Adipose tissue (tissue), 3 donors: Measurements from ENCODE around the gene S100A1. TPM values are rescaled to one million over a fixed set of nuclear protein-coding genes. Genes with fewer than 3 reads are reported as not detected.
"Not testable (repeated sequence)": the region's sequence is repeated elsewhere in the genome, so short reads cannot be mapped to it uniquely, and the experiment has no call there.

Source experiments
- H3K27ac ChIP-seq: one replicate; pipeline ENCODE4 v1.5.1; 2013; ENCODE audit warnings: low read depth, low read length
- WGBS, 3 donors: extraction: QIAGEN DNeasy Blood & Tissue Kit; methylation state at CpG; one replicate each; pipeline ENCODE4 v1.1.7; 2013; 5-methylcytosine and 5-hydroxymethylcytosine counted together
- polyA plus RNA-seq, 3 donors: library from polyadenylated mRNA; stranded (reverse); fragments of 200-250 nt; gene quantifications; one replicate each; pipeline ENCODE4 v1.2.3, GENCODE V29; 2013
- donor health status: healthy with polysubstance abuse.
- donor health status: Bipolar disorder and iron deficiency.
- donor health status: healthy.

The S100A1 gene
- polyA plus RNA-seq, 3 donors: 6.7 to 100 (median 31.7) TPM

DNA sequence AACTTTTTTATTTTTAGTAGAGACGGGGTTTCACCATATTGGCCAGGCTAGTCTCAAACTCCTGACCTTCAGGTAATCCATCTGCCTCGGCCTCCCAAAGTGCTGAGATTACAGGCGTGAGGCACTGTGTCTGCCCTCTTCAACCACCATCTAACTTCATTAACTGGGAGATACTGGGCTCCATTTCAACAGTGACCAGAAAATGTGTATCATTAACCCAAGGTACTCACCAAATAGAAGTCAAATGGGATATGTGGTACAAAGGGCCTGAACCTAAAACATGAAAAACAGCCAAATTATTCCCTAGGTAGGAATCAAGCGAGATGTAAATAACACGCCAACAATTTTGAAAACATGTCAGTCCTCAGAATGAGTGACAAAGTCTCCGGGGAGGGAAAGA is 41.4 kb downstream of the S100A1 start:
- WGBS, 3 donors: 63 to 79% (median 78%) methylated on average over 6 of the region's 6 CpGs
- H3K27ac ChIP-seq: no peak overlapping the region

DNA sequence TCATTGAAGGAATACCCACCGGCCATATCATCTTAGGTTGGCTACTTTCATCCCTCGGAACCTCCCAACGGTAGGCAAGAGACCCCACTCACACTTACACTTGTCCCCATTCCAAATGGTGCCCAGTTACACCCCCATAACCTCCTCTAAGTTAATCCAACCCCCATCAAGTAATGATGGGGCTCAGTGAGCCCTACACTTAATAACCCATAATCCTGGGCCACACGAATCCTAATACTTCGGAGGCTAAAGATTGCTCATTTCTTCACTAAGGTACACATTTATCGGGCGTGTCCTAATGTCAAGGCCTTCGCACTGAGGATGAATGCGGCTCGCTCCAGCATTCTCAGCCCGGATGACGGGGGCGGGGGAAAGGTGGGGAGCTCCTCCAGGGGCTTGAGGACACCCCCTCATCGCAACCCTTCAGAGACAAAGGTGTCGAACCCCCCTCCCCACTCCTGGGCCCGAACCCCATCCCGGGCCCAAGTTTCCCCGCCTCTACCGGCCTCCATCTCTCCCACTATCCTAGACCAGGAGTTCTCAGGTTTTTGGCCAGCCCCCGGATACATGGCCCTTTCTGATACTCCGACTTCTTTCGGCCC is 42.1 kb downstream of the S100A1 start:
- no peak overlapping the region for H3K27ac ChIP-seq
- 1% methylated on average over 22 of the region's 22 CpGs for WGBS, 3 donors

DNA sequence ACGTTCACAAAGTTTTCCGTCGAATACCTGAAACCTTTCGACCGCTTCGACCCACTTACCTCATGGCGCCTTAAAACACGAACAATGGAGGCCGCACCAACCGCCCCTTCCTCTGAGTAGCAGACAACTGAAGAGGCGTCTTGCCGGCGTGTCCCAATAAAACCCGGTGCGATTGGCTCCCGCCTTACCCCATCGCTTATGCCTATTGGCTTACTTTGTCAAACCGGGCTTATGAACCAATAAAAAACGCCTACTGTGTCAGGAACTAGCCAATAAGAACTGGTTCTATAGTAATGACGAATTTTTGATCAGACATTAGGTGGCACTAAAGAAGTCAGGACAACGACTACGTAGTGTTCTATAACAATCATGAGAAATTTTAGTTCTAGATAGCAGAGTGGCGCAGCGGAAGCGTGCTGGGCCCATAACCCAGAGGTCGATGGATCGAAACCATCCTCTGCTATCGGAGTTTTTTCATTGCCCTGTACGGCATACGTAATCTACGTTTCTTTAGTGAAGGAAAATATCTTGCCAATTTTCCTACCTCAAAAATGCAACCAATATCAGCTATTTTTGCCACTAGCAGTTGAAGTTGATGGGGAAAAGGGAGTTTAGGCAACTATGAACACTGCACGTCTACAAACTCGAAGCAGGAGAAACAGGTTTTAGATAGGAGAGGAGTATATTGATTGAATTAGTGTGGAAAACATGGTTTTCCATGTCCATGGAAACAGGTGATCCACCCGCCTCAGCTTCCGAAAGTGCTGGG is 42.8 kb downstream of the S100A1 start, which contains the start of gene ILF2:
ILF2 (minus strand) TSS at position 135 of the 769 bp plus-strand sequence; CDS start at position 64, 71 bp downstream.
- 0 to 1% (median 0%) methylated on average over 35 of the region's 35 CpGs for WGBS, 3 donors
- H3K27ac ChIP-seq: no peak within 1 kb of the TSS

DNA sequence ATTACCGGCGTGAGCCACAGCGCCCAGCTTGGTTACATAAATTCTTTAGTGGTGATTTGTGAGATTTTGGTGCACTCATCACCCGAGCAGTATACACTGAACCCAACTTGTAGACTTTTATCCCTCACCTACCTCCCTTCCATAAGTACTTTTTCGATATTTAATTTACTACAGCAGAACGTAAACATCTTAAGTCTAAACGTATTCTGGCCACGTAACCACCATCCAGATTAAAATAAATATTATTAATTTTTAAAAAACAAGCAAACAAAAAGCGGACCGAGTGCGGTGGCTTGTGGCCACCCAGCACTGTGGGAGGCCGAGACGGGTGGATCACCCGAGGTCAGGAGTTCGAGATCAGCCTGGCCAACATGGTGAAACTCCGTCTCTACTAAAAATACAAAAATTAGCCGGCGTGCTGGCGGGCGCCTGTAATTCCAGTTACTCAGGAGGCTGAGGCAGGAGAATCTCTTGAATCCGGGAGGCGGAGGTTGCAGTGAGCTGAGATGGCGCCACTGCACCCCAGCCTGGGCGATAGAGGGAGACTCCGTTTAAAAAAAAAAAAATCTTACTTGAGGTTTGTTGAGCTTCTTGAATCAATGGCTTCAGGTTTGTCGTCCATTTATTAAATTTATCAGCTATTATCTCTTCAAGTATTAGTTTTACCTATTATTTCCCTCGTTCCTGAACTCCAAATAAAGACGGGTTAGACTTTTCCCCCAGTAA is 43.6 kb downstream of the S100A1 start:
- not testable (repeated sequence) for H3K27ac ChIP-seq
- 6 to 8% (median 8%) methylated on average over 28 of the region's 28 CpGs for WGBS, 3 donors

DNA sequence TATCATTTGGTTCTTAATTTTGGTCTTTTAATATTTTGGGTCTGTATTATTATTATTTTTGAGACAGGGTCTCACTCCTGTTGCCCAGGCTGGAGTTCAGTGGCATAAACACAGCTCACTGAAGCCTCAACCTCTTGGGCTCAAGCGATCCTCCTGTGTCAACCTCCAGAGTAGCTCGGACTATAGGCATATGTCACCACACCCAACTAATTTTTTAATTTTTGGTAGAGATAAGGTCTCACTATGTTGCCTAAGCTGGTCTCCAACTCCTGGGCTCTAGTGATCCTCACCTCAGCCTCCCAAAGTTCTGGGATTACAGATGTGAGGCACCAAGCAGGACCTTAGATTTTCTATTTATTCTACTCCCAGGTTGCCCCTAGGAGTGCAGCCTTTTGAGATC is 45.3 kb downstream of the S100A1 start:
- H3K27ac ChIP-seq: no peak overlapping the region
- 93 to 100% (median 93%) methylated on average over 2 of the region's 2 CpGs for WGBS, 3 donors

DNA sequence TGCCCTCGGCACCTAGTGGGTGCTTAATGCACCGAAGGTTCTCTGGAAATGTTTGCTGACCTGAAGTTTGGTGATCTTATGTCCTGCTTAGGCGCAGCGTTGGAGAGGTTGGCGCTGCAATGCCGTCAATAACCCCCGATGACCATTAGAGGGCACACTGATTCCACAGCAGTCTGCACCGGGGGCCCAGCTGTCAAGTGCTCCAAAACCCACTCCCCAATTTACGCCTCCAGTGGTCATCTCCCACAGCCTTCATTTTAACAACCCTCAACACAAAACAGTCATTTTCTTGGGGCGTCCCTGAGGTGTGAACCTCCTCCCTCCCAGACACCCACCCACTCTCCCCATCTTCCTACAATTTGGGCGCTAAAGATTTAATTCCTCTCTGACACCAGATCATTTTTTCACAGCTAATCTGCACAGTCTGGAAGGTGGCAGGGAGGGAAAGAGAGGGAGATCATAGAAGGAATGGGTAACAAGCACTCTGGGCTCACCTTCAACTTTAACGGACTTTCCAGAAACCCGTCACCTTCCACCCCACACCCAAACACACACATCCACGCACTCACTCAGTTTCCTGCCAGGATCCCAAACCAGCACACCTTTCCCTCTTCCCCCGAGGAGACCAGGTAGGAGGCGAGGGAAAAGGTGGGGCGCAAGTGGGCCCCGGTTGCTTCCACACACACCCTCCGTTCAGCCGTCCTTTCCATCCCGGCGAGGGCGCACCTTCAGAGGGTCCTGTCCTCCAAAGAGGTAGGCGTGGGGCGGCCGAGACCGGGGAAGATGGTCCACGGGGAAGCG is 49.7 kb downstream of the S100A1 start:
- WGBS, 3 donors: 2 to 5% (median 2%) methylated on average over 26 to 29 of the region's 29 CpGs

DNA sequence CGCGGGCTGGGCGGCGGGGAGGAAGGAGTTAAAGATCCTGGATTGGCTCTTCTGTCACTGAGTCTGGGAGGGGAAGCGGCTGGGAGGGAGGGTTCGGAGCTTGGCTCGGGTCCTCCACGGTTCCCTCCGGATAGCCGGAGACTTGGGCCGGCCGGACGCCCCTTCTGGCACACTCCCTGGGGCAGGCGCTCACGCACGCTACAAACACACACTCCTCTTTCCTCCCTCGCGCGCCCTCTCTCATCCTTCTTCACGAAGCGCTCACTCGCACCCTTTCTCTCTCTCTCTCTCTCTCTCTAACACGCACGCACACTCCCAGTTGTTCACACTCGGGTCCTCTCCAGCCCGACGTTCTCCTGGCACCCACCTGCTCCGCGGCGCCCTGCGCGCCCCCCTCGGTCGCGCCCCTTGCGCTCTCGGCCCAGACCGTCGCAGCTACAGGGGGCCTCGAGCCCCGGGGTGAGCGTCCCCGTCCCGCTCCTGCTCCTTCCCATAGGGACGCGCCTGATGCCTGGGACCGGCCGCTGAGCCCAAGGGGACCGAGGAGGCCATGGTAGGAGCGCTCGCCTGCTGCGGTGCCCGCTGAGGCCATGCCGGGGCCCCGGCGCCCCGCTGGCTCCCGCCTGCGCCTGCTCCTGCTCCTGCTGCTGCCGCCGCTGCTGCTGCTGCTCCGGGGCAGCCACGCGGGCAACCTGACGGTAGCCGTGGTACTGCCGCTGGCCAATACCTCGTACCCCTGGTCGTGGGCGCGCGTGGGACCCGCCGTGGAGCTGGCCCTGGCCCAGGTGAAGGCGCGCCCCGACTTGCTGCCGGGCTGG is 50.5 kb downstream of the S100A1 start, which contains the start of gene NPR1:
NPR1 (plus strand) TSS at position 170 of the 818 bp plus-strand sequence; CDS start at position 591, 421 bp downstream.
- WGBS, 3 donors: 1% methylated on average over 65 to 78 of the region's 78 CpGs
- H3K27ac ChIP-seq: no peak within 1 kb of the TSS

More for the DNA sequence above, 49.7 kb downstream of the S100A1 start:
- no peak overlapping the region for H3K27ac ChIP-seq

DNA sequence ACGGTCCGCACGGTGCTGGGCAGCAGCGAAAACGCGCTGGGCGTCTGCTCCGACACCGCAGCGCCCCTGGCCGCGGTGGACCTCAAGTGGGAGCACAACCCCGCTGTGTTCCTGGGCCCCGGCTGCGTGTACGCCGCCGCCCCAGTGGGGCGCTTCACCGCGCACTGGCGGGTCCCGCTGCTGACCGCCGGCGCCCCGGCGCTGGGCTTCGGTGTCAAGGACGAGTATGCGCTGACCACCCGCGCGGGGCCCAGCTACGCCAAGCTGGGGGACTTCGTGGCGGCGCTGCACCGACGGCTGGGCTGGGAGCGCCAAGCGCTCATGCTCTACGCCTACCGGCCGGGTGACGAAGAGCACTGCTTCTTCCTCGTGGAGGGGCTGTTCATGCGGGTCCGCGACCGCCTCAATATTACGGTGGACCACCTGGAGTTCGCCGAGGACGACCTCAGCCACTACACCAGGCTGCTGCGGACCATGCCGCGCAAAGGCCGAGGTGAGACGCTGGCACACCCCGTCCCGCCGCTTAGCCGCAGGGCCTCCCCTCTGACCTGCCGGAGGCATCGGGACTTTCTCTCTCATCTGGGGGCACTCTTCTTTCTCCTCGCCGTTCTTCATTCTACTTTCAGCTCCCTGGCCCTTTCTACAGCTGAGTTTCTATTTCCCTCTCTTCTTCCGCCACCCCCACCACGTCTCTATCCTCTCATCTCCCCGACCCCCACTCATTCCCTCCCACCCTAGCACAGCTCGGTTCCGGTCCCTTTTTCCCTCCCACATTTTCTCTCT is 51.3 kb downstream of the S100A1 start:
- H3K27ac ChIP-seq: no peak overlapping the region
- 1 to 6% (median 2%) methylated on average over 68 to 73 of the region's 73 CpGs for WGBS, 3 donors

DNA sequence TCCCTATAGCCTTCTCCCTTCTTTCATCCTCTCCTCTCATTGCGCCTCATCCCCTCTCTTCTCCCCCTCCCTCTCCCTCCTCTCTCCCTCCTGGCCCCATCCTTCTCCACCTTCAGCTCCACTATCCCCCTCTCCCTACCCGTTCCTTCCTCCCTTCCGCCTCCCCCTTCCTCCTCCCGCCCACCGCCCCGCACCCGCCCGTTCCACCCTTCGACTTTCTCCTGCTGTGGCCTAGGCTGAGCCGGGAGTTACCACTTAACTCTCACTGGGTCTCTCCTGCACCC is 51.8 kb downstream of the S100A1 start:
- 13 to 37% (median 14%) methylated on average over 9 to 10 of the region's 10 CpGs for WGBS, 3 donors
- no peak overlapping the region for H3K27ac ChIP-seq

Other genes starting within 250 kb of the S100A1 start
- 1,000 to 10,000 TPM in 2 of 3 donors, 10 to 100 TPM in 1; 51.8 to 2,570 (median 1,218) TPM for gene S100A8, start 237.4 kb upstream of the S100A1 start, polyA plus RNA-seq
- not detected for gene S100A7A, start 211.9 kb upstream of the S100A1 start, polyA plus RNA-seq
- gene S100A7, start 167.8 kb upstream of the S100A1 start, polyA plus RNA-seq: under 1 TPM in 1 of 3 donors, not detected in 2; 0.76 TPM
- 1,000 to 10,000 TPM in 2 of 3 donors, 100 to 1,000 TPM in 1; 125 to 3,055 (median 1,599) TPM for gene S100A6, start 92.4 kb upstream of the S100A1 start, polyA plus RNA-seq
- gene S100A5, start 87.5 kb upstream of the S100A1 start, polyA plus RNA-seq: under 1 TPM in 1 of 3 donors, not detected in 2; 0.90 TPM
- 1,000 to 10,000 TPM in 1 of 3 donors, 100 to 1,000 TPM in 1, 10 to 100 TPM in 1; 46.0 to 3,087 (median 447) TPM for gene S100A4, start 82.6 kb upstream of the S100A1 start, polyA plus RNA-seq
- 1 to 10 TPM in 2 of 3 donors, under 1 TPM in 1; 0.37 to 7.2 (median 7.0) TPM for gene S100A3, start 79.2 kb upstream of the S100A1 start, polyA plus RNA-seq
- gene S100A2, start 62.6 kb upstream of the S100A1 start, polyA plus RNA-seq: 1 to 10 TPM in 2 of 3 donors, under 1 TPM in 1; 0.52 to 4.4 (median 2.1) TPM
- 100 to 1,000 TPM in 2 of 3 donors, 10 to 100 TPM in 1; 30.9 to 175 (median 160) TPM for gene S100A16, start 15.3 kb upstream of the S100A1 start, polyA plus RNA-seq
- gene S100A14, start 12.1 kb upstream of the S100A1 start, polyA plus RNA-seq: 10 to 100 TPM in 1 of 3 donors, 1 to 10 TPM in 2; 1.6 to 12.9 (median 9.7) TPM
- gene S100A13, start 929 bp upstream of the S100A1 start, polyA plus RNA-seq: 100 to 1,000 TPM in 2 of 3 donors, 10 to 100 TPM in 1; 51.7 to 532 (median 205) TPM
- 10 to 100 TPM; 35.6 to 43.7 (median 40.3) TPM for gene CHTOP, start 5.6 kb downstream of the S100A1 start, polyA plus RNA-seq
- gene SNAPIN, start 30.3 kb downstream of the S100A1 start, polyA plus RNA-seq: 10 to 100 TPM; 15.2 to 52.2 (median 49.1) TPM
- gene ILF2, start 42.6 kb downstream of the S100A1 start, polyA plus RNA-seq: 100 to 1,000 TPM in 1 of 3 donors, 10 to 100 TPM in 2; 56.3 to 111 (median 89.5) TPM
- gene NPR1, start 50.3 kb downstream of the S100A1 start, polyA plus RNA-seq: 100 to 1,000 TPM in 1 of 3 donors, 10 to 100 TPM in 2; 14.9 to 176 (median 81.7) TPM
- 10 to 100 TPM; 17.8 to 31.3 (median 28.0) TPM for gene INTS3, start 99.6 kb downstream of the S100A1 start, polyA plus RNA-seq
- gene SLC27A3, start 147.0 kb downstream of the S100A1 start, polyA plus RNA-seq: 100 to 1,000 TPM in 1 of 3 donors, 10 to 100 TPM in 2; 22.2 to 111 (median 83.7) TPM